ENCODE measurements around the gene PDE4A. TPM values are rescaled to one million over a fixed set of nuclear protein-coding genes. Genes with fewer than 3 reads are reported as not detected.
A peak's percentile ranks its signal among the peaks of the same experiment; 100 is the strongest.

PDE4A gene
- total RNA-seq, 1 experiment from 2014 or later: 10.4 TPM

DNA sequence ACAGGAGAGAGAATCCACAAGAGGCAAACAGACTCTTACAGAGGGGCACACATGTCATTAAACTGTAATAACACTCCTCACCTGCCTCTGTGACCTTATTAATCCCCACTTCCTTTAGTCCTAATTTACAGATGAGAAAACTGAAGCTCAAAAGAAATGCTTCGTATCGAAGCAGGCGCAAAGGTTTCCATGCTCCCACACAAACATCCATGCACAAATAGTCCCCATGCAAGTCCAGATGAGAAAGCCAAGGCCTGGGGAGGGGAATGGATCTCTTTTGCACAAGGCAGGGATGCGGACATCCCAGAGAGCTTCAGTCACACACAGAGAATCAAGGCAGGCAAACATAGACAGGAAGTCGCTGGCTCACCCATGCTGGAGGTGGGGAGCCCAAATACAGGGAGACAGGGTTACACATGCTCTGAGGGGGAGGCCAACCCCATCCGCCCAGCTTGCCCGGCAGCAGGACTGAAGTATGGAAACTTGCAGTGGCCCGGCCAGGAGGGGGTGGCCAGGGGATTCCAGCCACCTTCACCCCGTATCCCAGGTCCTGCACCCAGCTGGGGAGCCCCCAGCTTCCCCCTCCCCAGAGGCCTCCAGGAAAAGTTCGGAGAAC is 96.4 kb downstream of the PDE4A start:
- TF ChIP-seq, protein P1, sequence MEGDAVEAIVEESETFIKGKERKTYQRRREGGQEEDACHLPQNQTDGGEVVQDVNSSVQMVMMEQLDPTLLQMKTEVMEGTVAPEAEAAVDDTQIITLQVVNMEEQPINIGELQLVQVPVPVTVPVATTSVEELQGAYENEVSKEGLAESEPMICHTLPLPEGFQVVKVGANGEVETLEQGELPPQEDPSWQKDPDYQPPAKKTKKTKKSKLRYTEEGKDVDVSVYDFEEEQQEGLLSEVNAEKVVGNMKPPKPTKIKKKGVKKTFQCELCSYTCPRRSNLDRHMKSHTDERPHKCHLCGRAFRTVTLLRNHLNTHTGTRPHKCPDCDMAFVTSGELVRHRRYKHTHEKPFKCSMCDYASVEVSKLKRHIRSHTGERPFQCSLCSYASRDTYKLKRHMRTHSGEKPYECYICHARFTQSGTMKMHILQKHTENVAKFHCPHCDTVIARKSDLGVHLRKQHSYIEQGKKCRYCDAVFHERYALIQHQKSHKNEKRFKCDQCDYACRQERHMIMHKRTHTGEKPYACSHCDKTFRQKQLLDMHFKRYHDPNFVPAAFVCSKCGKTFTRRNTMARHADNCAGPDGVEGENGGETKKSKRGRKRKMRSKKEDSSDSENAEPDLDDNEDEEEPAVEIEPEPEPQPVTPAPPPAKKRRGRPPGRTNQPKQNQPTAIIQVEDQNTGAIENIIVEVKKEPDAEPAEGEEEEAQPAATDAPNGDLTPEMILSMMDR (conservative IDR thresholded peaks at IDR 0.05): no peak
- TF ChIP-seq EZH2 (IDR thresholded peaks at IDR 0.05; ENCODE audit: low read depth): no peak
- peak; percentile 30 to 43 for DNase-seq
- 0 out of 2 replicates have a peak, but pooled peaks cover 4% of the 10 kb centered on the region for H4K20me1 ChIP-seq (ENCODE audit: insufficient read depth)
- intact Hi-C loops (cut with micrococcal nuclease; ENCODE audit: unreplicated experiment): no loop called here
- BruUV-seq (replicated peaks): no TSS peak
- H3K9me2 ChIP-seq (ENCODE audit: insufficient read depth): no peaks in the 10 kb centered on the region
- H3K36me3 ChIP-seq (ENCODE audit: low read depth): no peaks in the 10 kb centered on the region
- peaks cover 37% of the 10 kb centered on the region for H3F3A ChIP-seq (ENCODE audit: insufficient read depth, low read depth)
- no peaks in the 10 kb centered on the region for H3K9me3 ChIP-seq (ENCODE audit: insufficient read depth, low read depth)
- H3K4me1 ChIP-seq (replicated peaks; ENCODE audit: insufficient read depth): peaks cover 28% of the 10 kb centered on the region
- H3K27me3 ChIP-seq (ENCODE audit: insufficient read depth, low read depth): peaks cover 4% of the 10 kb centered on the region; the same call in 1 of the 2 replicates
- H3K4me2 ChIP-seq: peak overlapping the region; percentile 97
- no peaks in the 10 kb centered on the region for H3K79me2 ChIP-seq (ENCODE audit: low read depth)
- peak overlapping the region; percentile 97 for H2AFZ ChIP-seq
- H3K4me3 ChIP-seq: peak overlapping the region; percentile 82
- POLR2A ChIA-PET (ENCODE audit: unreplicated experiment): no interaction called here
- CTCF ChIA-PET: interaction anchor here (0.6 kb wide), 1 partner anchor 13 kb away, joined by 6 read pairs; no protein-coding TSS in a partner anchor
- no peak overlapping the region for H3K27ac ChIP-seq

DNA sequence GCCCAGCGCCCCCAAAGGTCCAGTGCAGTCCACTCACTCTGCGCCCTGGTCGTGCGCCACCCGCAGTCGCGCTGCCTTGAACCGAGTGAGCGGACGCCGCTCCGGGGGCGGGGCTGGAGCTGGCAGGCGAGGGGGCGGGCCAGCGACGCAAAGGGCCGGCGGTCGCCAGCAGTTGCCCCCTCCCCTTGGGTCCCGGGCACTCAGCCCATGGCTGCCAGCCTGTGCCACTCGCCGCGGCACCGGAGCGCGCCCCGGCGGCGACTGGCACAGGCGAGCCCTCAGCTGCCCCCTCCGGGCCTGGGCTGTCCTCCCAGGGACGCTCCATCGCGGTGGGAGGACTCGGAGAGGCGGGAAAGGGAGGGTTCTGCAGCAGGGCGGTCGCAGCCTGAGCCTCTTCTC is 97.0 kb downstream of the PDE4A start, which contains the start of gene S1PR5:
Gene S1PR5, minus strand, starts transcription at position 87 of the 399 bp plus-strand sequence. CDS start 2,436 bp downstream, outside the sequence.
- H3K27ac ChIP-seq: no peak within 1 kb of the TSS
- H3K36me3 ChIP-seq (ENCODE audit: low read depth): no peaks in the 10 kb centered on the region
- intact Hi-C loops (cut with micrococcal nuclease; ENCODE audit: unreplicated experiment): no loop called here
- BruUV-seq (replicated peaks): no TSS peak
- DNase-seq: peak in 1 of 2 experiments; percentile 58
- H3K27me3 ChIP-seq (ENCODE audit: insufficient read depth, low read depth): peaks cover 4% of the 10 kb centered on the region; the same call in 1 of the 2 replicates
- peak within 1 kb of the TSS; percentile 82 for H3K4me3 ChIP-seq
- peaks cover 28% of the 10 kb centered on the region for H3K4me1 ChIP-seq (replicated peaks; ENCODE audit: insufficient read depth)
- no peaks in the 10 kb centered on the region for H3K79me2 ChIP-seq (ENCODE audit: low read depth)
- ChIA-PET POLR2A (ENCODE audit: unreplicated experiment) (no interaction called here), CTCF (interaction anchor here (0.6 kb wide), 1 partner anchor 14 kb away, joined by 6 read pairs; no protein-coding TSS in a partner anchor)
- no peaks in the 10 kb centered on the region for H3K9me2 ChIP-seq (ENCODE audit: insufficient read depth)
- peaks cover 37% of the 10 kb centered on the region for H3F3A ChIP-seq (ENCODE audit: insufficient read depth, low read depth)
- TF ChIP-seq EZH2 (IDR thresholded peaks at IDR 0.05; ENCODE audit: low read depth): no peak
- TF ChIP-seq, protein P1 (conservative IDR thresholded peaks at IDR 0.05): no peak; the same call in 1 of the 2 replicates
- H4K20me1 ChIP-seq (ENCODE audit: insufficient read depth): 0 out of 2 replicates have a peak, but pooled peaks cover 4% of the 10 kb centered on the region
- no peaks in the 10 kb centered on the region for H3K9me3 ChIP-seq (ENCODE audit: insufficient read depth, low read depth)
- H3K4me2 ChIP-seq: peak within 1 kb of the TSS; percentile 97
- H2AFZ ChIP-seq: peak within 1 kb of the TSS; percentile 97

DNA sequence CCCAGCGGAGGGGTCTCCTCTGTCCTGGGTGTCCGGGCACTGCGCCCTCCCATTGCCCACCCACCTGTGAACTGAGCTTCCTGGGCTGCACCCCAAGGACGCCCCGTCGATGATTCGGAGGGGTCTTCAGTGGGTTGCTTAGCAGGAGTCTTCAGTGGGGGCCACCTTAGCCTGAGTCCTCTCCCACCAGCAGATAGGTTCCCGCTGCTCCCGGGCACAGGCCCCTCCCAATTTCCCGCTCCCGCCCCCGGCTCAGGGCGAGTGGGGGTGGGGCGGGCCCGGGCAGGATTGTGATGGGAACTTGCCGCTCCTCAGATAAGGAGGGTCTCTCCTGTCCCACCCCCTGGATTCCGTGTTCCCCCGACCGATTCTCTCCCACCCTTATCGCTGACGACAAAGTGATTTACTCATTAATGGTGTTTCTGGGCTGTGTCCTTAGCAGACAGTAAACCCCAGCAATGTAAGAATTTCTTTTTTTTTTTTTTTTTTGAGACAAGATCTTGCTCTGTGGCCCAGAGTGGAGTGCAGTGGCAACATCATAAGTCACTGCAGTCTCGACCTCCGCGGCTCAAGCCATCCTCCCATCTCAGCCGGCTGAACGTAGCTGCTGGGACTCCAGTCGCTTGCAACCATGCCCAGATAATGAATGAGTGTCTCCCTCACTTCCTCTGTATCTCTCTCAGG is 97.6 kb downstream of the PDE4A start:
- BruUV-seq (replicated peaks): no TSS peak
- Histone ChIP-seq H3F3A (ENCODE audit: insufficient read depth, low read depth) (peaks cover 33% of the 10 kb centered on the region), H3K9me2 (ENCODE audit: insufficient read depth) (no peaks in the 10 kb centered on the region), H4K20me1 (ENCODE audit: insufficient read depth) (0 out of 2 replicates have a peak, but pooled peaks cover 4% of the 10 kb centered on the region), H3K4me1 (replicated peaks; ENCODE audit: insufficient read depth) (peaks cover 28% of the 10 kb centered on the region), H3K36me3 (ENCODE audit: low read depth) (no peaks in the 10 kb centered on the region), H3K4me2 (peak overlapping the region; percentile 97), H3K9me3 (ENCODE audit: insufficient read depth, low read depth) (no peaks in the 10 kb centered on the region), H3K27ac (no peak overlapping the region), H3K4me3 (peak overlapping the region; percentile 82), H2AFZ (peak overlapping the region; percentile 97), H3K27me3 (ENCODE audit: insufficient read depth, low read depth) (peaks cover 4% of the 10 kb centered on the region; the same call in 1 of the 2 replicates), H3K79me2 (ENCODE audit: low read depth) (no peaks in the 10 kb centered on the region)
- TF ChIP-seq, protein P1 (conservative IDR thresholded peaks at IDR 0.05): no peak
- TF ChIP-seq EZH2 (IDR thresholded peaks at IDR 0.05; ENCODE audit: low read depth): no peak
- POLR2A ChIA-PET (ENCODE audit: unreplicated experiment): interaction anchor here (0.7 kb wide), 1 partner anchor 128 kb away, joined by 20 read pairs; no protein-coding TSS in a partner anchor
- DNase-seq: peak in 1 of 2 experiments; percentile 65
- intact Hi-C loops (cut with micrococcal nuclease; ENCODE audit: unreplicated experiment): no loop called here
- CTCF ChIA-PET: no interaction called here

Measured in PC-9 (cell line).